NOMO-1 treated with dmso at 0.1 percent for 144 hours (cell line): Measurements from ENCODE around the gene ARMH4.

ENCODE experiments used
- DNase-seq: peaks from one replicate; lab custom pipeline; 2025; ENCODE audit not compliant: unreplicated experiment; lab: John Stamatoyannopoulos, UW

The ARMH4 gene

DNA sequence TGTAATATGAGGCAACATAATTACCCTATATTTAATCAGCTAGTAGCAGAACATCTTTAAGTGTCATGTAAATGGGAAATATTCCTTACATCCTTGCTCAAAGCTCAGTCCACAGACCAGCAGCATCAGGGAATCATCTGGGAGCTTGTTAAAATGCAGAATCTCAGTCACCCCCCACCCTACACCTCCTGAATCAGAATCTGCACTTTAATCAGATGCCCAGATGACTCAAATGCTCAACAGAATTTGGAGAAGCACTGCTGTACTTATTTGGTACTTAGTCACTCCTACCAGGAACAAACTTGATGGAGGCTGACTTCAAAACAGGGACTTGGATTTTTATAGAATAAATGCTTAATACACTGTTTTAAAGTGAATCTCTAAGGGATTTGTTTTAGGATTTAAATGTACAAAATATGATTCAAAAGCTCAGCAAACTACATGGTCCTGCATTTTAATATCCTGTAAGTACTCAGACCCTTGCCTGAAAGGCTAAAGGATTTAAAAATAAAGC, 96.5 kb downstream of the ARMH4 start:
- no peak for DNase-seq

DNA sequence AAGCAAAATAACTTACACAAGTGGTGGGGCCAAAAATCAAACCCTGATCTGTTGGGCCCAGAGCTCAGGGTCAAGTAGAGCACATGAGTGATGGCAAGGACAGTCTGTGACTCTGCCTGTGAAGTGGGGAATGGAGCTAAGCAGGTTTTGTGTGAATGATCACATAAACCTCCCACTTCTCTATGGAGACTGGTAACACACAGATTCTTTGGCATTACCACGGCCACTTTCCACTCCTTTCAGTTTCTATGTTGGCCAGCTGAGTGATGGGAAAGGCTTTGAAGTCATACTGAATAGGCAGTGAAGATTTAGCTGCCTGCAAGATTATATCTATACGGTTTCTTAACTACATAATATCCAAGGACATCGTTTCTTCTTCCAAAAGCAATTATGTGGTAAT, 97.9 kb downstream of the ARMH4 start:
- DNase-seq = no peak

GRCh38 chr14:58048219-58048618, 103.8 kb downstream of the ARMH4 start:
- no peak for DNase-seq

GRCh38 chr14:58027904-58028303, 124.1 kb downstream of the ARMH4 start:
- DNase-seq = no peak

DNA sequence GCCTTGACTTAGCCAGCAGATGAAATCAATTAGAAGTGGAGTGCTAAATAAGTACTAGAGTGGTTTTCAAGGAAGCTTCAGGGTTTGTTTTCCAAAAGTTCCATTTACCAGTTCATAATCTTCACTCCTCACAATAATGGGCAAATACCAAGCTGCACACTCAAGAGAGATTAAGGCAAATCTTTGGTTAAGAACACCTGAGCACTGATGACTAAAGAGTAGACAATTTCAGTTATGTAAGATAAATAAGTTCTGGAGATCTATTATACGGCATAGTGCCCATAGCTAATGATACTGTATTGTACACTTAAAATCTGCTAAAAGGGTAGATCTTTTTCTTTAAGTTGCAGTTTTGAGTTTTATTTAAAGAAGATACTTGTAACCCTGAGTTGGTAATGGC, 125.0 kb downstream of the ARMH4 start:
- no peak for DNase-seq

DNA sequence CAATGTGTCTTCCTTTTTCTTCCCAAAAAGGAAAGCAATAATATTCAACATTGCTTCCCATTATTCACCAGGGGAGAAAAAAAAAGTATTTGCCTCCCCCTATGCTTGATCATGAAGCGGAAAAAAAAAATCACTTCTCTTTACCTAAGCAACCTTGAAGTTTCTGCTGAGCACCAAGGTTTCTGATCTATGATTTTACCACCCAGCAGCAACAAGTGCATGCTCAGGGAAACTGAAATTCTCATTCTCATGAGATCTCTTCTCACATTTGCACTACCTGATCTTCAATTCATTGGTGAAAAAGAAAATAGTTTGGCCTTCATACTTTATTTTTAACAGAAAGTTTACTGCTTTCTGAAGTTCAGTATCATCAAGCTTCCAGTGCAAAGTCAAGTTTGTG, 125.8 kb downstream of the ARMH4 start:
- DNase-seq = no peak

DNA sequence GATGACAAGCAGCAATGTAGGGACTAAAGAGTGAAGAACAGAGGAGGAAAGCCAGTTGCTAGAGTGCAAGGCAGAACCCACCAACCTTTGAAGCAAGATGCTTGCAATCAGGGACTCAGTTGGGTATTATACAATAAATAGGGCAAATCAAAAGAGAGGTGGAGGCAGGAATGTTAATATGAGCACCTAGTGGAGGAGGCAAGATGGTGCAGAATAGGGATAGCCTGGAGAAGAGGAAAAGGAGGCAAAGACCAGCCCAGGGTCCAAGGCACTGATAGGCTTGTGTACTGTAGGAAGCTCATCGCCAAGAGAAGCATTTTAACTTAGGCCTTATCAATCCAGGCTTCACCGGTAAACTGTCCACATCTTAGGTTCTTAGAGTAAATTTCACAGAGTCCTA, 137.2 kb downstream of the ARMH4 start:
- DNase-seq = no peak

DNA sequence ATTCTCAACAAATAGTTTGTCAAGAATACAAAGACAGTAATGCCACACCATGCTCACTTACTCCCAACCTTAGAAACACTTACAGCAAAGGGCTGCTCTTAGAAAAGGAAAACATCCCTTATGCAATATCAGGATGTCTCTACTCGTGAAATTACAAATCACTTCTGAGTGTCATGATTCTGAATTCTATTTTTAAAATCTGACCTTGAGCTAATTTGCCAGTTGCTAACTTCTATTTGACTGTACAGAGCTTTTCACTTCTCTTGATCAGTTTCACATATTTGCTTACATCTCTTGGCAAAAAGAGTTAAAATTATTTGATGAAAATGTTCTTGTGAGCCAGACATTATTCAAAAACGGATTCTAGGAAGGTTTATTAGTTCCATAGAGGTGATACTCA, 149.4 kb downstream of the ARMH4 start:
- DNase-seq = no peak

GRCh38 chr14:57999979-58000378, 152.0 kb downstream of the ARMH4 start:
- no peak for DNase-seq

- DNase-seq = no peak
Measured at GRCh38 chr14:57999471-57999870, 152.5 kb downstream of the ARMH4 start.

DNA sequence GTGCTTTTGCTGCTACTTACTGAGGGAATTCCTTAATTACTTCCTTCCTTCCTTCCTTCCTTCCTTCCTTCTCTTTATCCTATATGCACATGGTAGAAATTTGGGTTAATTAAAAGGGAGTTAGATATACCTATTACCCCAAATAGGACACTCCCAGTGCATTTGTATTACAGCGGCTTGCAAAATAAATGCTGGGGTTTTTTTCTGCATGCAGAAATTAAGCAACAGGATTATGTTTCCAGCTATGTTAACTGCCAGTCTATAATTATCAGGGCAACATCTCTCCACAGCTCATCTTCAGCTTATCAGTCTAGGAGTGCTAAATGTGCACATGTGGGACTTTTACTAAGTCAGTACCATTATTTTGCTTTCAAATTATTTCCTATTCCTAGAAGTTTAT, 153.2 kb downstream of the ARMH4 start:
- no peak for DNase-seq

- DNase-seq = no peak
Measured at GRCh38 chr14:57991353-57991752, 160.7 kb downstream of the ARMH4 start.

- DNase-seq = no peak
Measured at GRCh38 chr14:57988445-57988844, 163.6 kb downstream of the ARMH4 start.

GRCh38 chr14:57987596-57988300, 164.3 kb downstream of the ARMH4 start:
- no peak for DNase-seq

- DNase-seq = no peak
Measured at GRCh38 chr14:57987051-57987450, 165.0 kb downstream of the ARMH4 start.

DNA sequence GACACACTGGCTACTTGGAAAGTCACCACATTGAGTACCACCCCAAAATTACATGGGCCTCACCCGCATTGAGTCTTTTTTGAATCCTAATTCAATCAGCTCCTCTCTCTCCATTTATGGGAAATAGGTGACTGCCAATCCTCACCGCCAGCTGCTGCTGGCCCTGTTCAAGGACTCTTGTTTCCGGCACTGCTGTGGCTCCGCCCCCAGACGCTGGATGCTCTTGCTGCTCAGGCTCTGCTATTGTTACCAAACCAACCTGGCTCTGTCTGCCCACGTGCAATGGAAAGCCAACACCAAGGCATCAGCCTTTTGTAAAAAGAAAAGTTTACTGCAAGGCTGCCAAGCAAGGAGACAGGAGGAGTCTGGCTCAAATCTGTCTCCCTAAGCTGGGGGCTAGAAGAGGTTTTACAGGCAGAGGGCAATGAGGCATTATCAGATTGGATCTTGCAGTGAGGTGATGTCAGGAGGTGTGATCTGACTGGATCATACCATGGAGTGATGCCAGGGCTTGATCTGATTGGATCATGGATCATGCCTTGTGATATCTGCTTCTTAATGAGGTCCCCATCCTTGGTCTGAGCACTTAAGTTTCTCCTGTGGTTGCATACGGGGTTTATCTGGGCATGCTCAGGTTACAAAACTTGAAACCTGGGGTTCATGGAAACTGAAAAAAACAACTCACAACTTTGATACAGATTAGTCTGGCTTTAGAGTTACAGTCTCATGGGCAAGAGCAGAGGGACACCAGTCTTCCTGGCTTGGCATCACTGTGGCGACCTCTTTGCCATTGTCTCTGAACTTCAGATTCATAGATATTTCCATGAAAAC, 169.0 kb downstream of the ARMH4 start:
- DNase-seq = no peak

DNA sequence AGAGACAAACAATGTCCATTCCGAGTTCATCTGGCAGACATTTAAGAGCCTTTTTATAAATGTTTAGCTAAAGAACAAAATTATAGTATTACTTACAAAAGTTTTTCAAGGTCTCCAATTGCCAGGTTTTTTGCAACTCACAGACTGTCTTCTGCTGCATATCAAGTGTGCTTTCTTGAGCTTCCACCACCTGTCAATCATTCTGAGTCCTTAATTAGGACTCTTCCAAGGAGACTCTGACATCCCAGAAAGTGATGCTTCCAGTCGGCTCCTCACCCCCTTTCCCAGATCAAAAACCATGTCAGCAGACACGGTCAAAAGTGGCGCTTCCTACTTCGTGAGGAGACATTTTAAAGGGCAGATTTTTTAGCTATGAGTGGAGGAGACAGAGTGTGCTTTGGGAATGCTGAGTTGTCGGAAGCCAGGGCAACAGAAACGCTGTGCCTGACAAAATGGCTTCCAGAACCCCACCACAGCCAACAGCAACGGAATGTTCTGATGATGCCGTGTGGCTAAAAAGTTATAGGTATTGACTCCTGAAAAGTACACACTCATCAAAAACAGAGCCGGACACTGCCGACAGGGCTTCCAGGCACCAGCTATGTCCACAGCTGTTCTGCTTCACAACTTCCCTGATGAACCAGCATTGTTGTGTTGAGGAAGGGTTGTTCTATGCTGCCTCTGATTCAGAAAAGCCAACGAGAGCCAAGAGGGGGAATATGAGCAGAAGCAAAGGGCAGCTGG, 170.0 kb downstream of the ARMH4 start:
- DNase-seq = no peak

DNA sequence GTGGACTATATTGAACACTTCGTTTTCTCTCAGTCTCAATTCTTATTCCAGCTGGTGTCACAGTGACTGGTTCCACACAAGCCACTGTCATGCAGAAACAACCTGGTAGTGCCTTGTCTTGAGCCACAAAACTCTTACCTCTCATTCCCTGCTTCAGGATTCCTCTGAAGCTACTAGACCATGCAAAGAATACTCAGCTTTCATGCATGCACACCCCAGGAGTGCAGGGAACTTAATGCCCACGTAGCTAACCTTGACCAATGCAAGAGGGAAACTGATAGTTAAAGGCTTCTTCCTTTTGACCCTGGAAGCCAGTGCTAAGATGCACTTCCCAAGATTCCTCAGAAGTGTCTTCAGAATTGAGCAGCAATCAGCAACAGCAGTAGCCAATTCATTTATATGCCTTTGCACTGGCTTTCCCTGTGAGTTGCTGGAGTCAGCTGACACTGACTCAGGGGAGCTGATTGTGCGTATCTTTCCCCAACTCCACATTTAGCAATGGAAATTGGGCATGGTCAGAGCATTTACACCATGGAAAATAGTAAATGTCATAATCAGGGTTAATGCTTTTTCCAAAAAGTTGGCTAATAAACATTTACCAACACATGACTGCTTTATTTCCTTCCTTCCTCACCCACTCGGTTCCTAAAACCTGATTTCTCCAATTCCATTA, 172.5 kb downstream of the ARMH4 start:
- DNase-seq = no peak

DNA sequence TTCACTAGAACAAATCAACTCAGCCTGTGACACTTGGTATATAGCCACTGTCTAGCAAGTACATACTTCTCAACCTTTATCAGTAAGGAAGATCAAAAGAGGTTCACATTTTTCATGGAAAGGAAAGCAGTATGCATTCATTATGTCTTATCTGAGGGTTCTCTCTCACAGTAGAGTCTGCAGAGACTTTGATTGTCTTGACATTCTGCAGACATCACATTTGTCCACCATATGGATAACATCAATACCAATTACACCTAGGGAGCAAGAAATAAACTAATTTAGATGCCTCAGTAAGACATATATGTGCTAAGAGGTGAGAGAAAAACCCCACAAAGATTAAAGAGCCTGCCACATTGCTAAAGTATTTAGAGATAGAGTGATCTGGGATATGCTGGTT, 175.3 kb downstream of the ARMH4 start:
- no peak for DNase-seq

DNA sequence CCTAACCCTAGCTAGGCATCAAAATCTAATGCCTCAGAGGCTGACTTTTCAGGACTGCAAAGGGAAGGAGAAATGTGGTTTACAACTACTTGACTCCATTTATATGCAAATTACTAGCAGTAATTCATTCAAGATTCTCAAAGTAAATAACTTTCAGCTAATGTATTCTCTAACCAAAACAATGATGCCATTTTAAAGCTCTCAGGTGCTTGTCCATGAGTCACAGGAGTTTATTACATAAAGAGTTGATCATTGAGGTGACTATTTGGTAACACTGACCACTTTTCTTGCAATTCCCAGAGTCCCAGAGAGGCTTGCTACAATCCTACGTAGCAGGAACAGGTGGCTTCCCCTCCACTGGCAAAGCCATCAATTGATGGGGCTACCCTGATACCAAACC, 177.1 kb downstream of the ARMH4 start:
- DNase-seq = no peak

GRCh38 chr14:57970594-57970993, 181.4 kb downstream of the ARMH4 start:
- DNase-seq = no peak
